ACC112 (cell line): ENCODE measurements around the gene BRAT1.

ENCODE experiments used
- H2AFZ ChIP-seq: fragments of 200-600 bp; sonication (generic); one replicate; pipeline ENCODE4 v1.6.0; 2017; ENCODE audit warnings: antibody characterized with exemption, low read length; ENCODE audit not compliant: unreplicated experiment
- H3K27ac ChIP-seq: fragments of 200-600 bp; sonication (generic); 2 replicates; pipeline ENCODE4 v1.5.1; 2014; ENCODE audit warnings: low read depth, mild to moderate bottlenecking, antibody characterized with exemption, low read length, moderate library complexity
- H3K27me3 ChIP-seq: fragments of 200-600 bp; sonication (generic); 2 replicates; pipeline ENCODE4 v1.6.1; 2014; ENCODE audit warnings: mild to moderate bottlenecking, antibody characterized with exemption, low read length, moderate library complexity, mixed read lengths; ENCODE audit not compliant: insufficient read depth
- H3K36me3 ChIP-seq: fragments of 200-600 bp; sonication (generic); 2 replicates; pipeline ENCODE4 v1.6.1; 2016; ENCODE audit warnings: mild to moderate bottlenecking, antibody characterized with exemption, low read length, moderate library complexity, mixed read lengths; ENCODE audit not compliant: insufficient read depth
- H3K4me1 ChIP-seq: fragments of 200-600 bp; sonication (generic); one replicate; pipeline ENCODE4 v1.6.1; 2016; ENCODE audit warnings: low read length, mixed read lengths; ENCODE audit not compliant: insufficient read depth, unreplicated experiment, control insufficient read depth
- H3K4me3 ChIP-seq: fragments of 200-600 bp; sonication (generic); 2 replicates; pipeline ENCODE4 v1.5.1; 2014; ENCODE audit warnings: mild to moderate bottlenecking, low read depth, low read length
- H3K79me2 ChIP-seq: fragments of 200-600 bp; sonication (generic); one replicate; pipeline ENCODE4 v1.6.0; 2016; ENCODE audit warnings: low read length; ENCODE audit not compliant: control insufficient read depth, unreplicated experiment, insufficient read depth

Gene BRAT1

DNA sequence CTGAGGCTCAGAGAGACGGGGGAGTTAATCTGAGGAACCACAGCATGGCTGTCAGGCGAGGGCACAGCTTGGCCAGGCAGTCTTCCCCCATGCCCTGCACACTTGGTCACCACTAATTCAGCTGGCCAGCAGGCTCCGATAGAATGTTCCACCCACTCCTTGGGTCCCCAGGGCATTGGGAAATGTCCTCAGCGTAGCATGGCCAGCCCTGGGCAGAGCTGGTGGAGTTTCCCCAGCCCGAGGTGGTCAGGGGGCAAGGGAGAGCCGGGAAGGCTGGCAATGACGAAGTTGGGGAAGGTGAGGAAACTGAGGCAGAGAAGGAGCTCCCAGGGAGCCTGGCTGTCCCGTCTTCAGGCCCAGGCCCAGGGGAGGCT is 67.1 kb downstream of the BRAT1 start:
- Histone ChIP-seq H3K36me3 (no peaks in the 10 kb centered on the region), H3K4me3 (no peak overlapping the region), H2AFZ (no peak overlapping the region), H3K27me3 (no peaks in the 10 kb centered on the region), H3K27ac (peak overlapping the region; percentile 26; the same call in 1 of the 2 replicates), H3K79me2 (no peaks in the 10 kb centered on the region), H3K4me1 (peaks cover 27% of the 10 kb centered on the region)
